Right lobe of liver (tissue), 6 donors: ENCODE measurements around the gene BAMBI. TPM values are rescaled to one million over a fixed set of nuclear protein-coding genes. Genes with fewer than 3 reads are reported as not detected.

Source experiments
- ATAC-seq, 4 donors: fragments of 200-7000 bp; cut with Tn5 transposase; one replicate each; pipeline ENCODE4 v1.9.1; 2020; ENCODE audit warnings: mild to moderate bottlenecking in 4 of 4, moderate library complexity in 4 of 4
- DNase-seq, 3 donors: peaks; one replicate each; pipeline ENCODE4 v3.0.0-alpha.2; 2020
- H3K27ac ChIP-seq, 3 donors: fragments of 200-600 bp; one replicate each; pipeline ENCODE4 v1.8.0; 2022
- H3K27me3 ChIP-seq, 2 donors: fragments of 200-600 bp; one replicate each; pipeline ENCODE4 v1.8.0; 2022
- H3K36me3 ChIP-seq, 4 donors: fragments of 200-600 bp; sonication (generic) in 1 of 4; one replicate each; pipeline versions ENCODE4 v1.5.1 to v1.8.0; 2017 to 2022; ENCODE audit warnings: control low read depth in 1 of 4
- H3K4me1 ChIP-seq, 4 donors: fragments of 200-600 bp; sonication (generic) in 1 of 4; one replicate each; pipeline versions ENCODE4 v1.5.1 to v1.8.0; 2017 to 2022; ENCODE audit warnings: control low read depth in 1 of 4
- H3K4me3 ChIP-seq, 3 donors: fragments of 200-600 bp; one replicate each; pipeline ENCODE4 v1.8.0; 2022
- H3K9me3 ChIP-seq, 4 donors: fragments of 200-600 bp; sonication (generic) in 1 of 4; one replicate each; pipeline versions ENCODE4 v1.5.1 to v1.8.0; 2017 to 2022; ENCODE audit warnings: control low read depth in 1 of 4
- CTCF ChIP-seq, 4 donors: fragments of 200-600 bp in 3 of 4; fragments of 450-650 bp in 1 of 4; IDR thresholded peaks; one replicate each; pipeline versions ENCODE4 v1.5.1 to v1.8.0; 2016 to 2022; ENCODE audit warnings: antibody characterized with exemption in 4 of 4, mild to moderate bottlenecking in 2 of 4
- POLR2A ChIP-seq: fragments of 450-650 bp; IDR thresholded peaks from one replicate; pipeline ENCODE4 v1.6.1; 2017; ENCODE audit warnings: antibody characterized with exemption, mild to moderate bottlenecking
- WGBS: methylation state at CpG from one replicate; pipeline ENCODE4 v1.1.6; 2018; ENCODE audit warnings: low coverage, low lambda C conversion rate; ENCODE audit not compliant: insufficient coverage; ENCODE audit errors: missing lambda C conversion rate; 5-methylcytosine and 5-hydroxymethylcytosine counted together
- intact Hi-C, 2 donors: fragments of 100-400 bp; cut with DNase I; formaldehyde crosslinking; loops; one replicate each; pipeline versions ENCODE4 v1.11.2 to v1.14.1; 2022
- total RNA-seq, 6 experiments: library from RNA; depleted of rRNA in 2 of 6; stranded (reverse); fragments of >200 nt in 2 of 6; fragmentation: NEBNext Ultra II Directional in 3 of 6; extraction: Animal tissue kit (Norgen Biotek cat#: 25700) in 3 of 6; gene quantifications; one replicate each; pipeline versions ENCODE4 v1.1.0 to v1.2.4, GENCODE V29; 2016 to 2023
- donor health status: DM: no; HTN: yes; CAD: no.
- donor health status: DM: no; HTN: no; CAD: no.
- donor health status: DM: no; HTN: no; CAD: no.
- donor health status: DM: no; HTN: yes; CAD: no.
- donor health status: DM: no; HTN: yes; CAD: no.

BAMBI gene
- total RNA-seq, 6 experiments from 2014 or later: 2.4 to 22.4 (median 7.2) TPM

- Histone ChIP-seq H3K27ac (no peak overlapping the region), H3K4me1 (peaks cover 0 to 16% (median 0%) of the 10 kb centered on the region in 4 donors), H3K36me3 (no peaks in the 10 kb centered on the region), H3K9me3 (no peaks in the 10 kb centered on the region), H3K4me3 (no peak overlapping the region), H3K27me3 (no peaks in the 10 kb centered on the region)
- TF ChIP-seq POLR2A: no peak
- no peak for TF ChIP-seq CTCF (IDR thresholded peaks at IDR 0.05)
- DNase-seq (peak in 1 of 3 donors; percentile 25), ATAC-seq (peak; percentile 59 to 85 (median 72))
- intact Hi-C loops: no loop called here
- WGBS: 32% methylated on average over 6 of the region's 6 CpGs
These were observed 43.6 kb upstream of the BAMBI start for GRCh38 chr10:28633750-28634149.

- Histone ChIP-seq H3K9me3 (no peaks in the 10 kb centered on the region), H3K4me1 (peaks cover 0 to 12% (median 0%) of the 10 kb centered on the region in 4 donors), H3K4me3 (no peak overlapping the region), H3K27ac (no peak overlapping the region), H3K36me3 (no peaks in the 10 kb centered on the region), H3K27me3 (no peaks in the 10 kb centered on the region)
- intact Hi-C loops: no loop called here
- DNase-seq (no peak), ATAC-seq (no peak)
- WGBS: 90% methylated on average over 5 of the region's 5 CpGs
- TF ChIP-seq POLR2A (no peak), CTCF (IDR thresholded peaks at IDR 0.05) (no peak)
These were observed 40.0 kb upstream of the BAMBI start for GRCh38 chr10:28637346-28637745.

GRCh38 chr10:28638392-28638791 lies 38.9 kb upstream of the BAMBI start:
- intact Hi-C loops: no loop called here
- no peak overlapping the region for H3K27ac ChIP-seq
- H3K4me1 ChIP-seq: peaks cover 0 to 7% (median 0%) of the 10 kb centered on the region in 4 donors
- ATAC-seq (no peak), DNase-seq (no peak)
- no peak overlapping the region for H3K4me3 ChIP-seq
- no peaks in the 10 kb centered on the region for H3K9me3 ChIP-seq
- H3K27me3 ChIP-seq: no peaks in the 10 kb centered on the region
- TF ChIP-seq CTCF (IDR thresholded peaks at IDR 0.05) (no peak), POLR2A (no peak)
- no peaks in the 10 kb centered on the region for H3K36me3 ChIP-seq

GRCh38 chr10:28640551-28640950 lies 36.8 kb upstream of the BAMBI start:
- 40% methylated on average over 1 of the region's 2 CpGs for WGBS
- no peaks in the 10 kb centered on the region for H3K9me3 ChIP-seq
- DNase-seq (no peak), ATAC-seq (no peak)
- intact Hi-C loops: no loop called here
- H3K4me1 ChIP-seq: no peaks in the 10 kb centered on the region
- H3K27ac ChIP-seq: no peak overlapping the region
- H3K4me3 ChIP-seq: no peak overlapping the region
- H3K36me3 ChIP-seq: no peaks in the 10 kb centered on the region
- H3K27me3 ChIP-seq: no peaks in the 10 kb centered on the region
- no peak for TF ChIP-seq CTCF (IDR thresholded peaks at IDR 0.05)
- no peak for TF ChIP-seq POLR2A

GRCh38 chr10:28644647-28645046 lies 32.7 kb upstream of the BAMBI start:
- ATAC-seq (no peak), DNase-seq (no peak)
- intact Hi-C loops: no loop called here
- Histone ChIP-seq H3K36me3 (no peaks in the 10 kb centered on the region), H3K9me3 (no peaks in the 10 kb centered on the region), H3K4me3 (no peak overlapping the region), H3K27me3 (no peaks in the 10 kb centered on the region), H3K27ac (no peak overlapping the region), H3K4me1 (no peaks in the 10 kb centered on the region)
- 70% methylated on average over 2 of the region's 5 CpGs for WGBS
- no peak for TF ChIP-seq CTCF (IDR thresholded peaks at IDR 0.05)
- TF ChIP-seq POLR2A: no peak
